Measurements from ENCODE around the gene MPP3.

DNA sequence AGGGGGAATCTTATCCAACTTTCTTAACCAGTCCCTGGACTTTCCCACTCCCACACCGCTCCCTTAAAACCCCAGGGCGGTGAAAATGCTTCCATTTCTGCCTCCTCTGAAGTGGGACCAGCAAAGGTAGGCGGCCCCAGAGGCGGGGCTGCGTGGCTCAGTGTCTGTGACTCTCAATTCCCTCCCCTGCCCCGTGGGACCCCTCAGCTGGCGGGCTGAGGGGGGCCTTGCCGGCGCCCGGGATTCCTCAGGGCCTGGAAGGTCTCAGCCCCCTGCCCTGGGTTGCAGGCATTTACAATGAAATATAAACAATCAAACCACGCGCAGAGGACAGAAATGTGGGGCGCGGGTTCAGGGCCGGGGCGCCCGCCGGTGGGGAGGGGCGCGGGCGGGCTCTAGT is 78.0 kb downstream of the MPP3 start:
- TF ChIP-seq EP300 (IDR thresholded peaks at IDR 0.05): no peak
- TF ChIP-seq, protein P1, sequence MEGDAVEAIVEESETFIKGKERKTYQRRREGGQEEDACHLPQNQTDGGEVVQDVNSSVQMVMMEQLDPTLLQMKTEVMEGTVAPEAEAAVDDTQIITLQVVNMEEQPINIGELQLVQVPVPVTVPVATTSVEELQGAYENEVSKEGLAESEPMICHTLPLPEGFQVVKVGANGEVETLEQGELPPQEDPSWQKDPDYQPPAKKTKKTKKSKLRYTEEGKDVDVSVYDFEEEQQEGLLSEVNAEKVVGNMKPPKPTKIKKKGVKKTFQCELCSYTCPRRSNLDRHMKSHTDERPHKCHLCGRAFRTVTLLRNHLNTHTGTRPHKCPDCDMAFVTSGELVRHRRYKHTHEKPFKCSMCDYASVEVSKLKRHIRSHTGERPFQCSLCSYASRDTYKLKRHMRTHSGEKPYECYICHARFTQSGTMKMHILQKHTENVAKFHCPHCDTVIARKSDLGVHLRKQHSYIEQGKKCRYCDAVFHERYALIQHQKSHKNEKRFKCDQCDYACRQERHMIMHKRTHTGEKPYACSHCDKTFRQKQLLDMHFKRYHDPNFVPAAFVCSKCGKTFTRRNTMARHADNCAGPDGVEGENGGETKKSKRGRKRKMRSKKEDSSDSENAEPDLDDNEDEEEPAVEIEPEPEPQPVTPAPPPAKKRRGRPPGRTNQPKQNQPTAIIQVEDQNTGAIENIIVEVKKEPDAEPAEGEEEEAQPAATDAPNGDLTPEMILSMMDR (IDR thresholded peaks at IDR 0.05): no peak
- no peak for TF ChIP-seq POLR2A (IDR thresholded peaks at IDR 0.05)

Measured in tibial nerve (tissue), 4 donors.